ENCODE data around the gene PSMB7.

- TF ChIP-seq YY1 (IDR thresholded peaks at IDR 0.05; ENCODE audit: insufficient read depth, insufficient read length), result no peak
- no peak for TF ChIP-seq ZNF274 (IDR thresholded peaks at IDR 0.05; ENCODE audit: low read depth, low read length)
These were observed 63.4 kb downstream of the PSMB7 start for GRCh38 chr9:124351672-124352468.
